SIG-M5 (cell line): ENCODE data around the gene ORAI3.

Experiments used
- DNase-seq: peaks from one replicate; lab custom pipeline; 2025; lab: John Stamatoyannopoulos, UW

The ORAI3 gene

GRCh38 chr16:30947859-30948666 is 805 bp upstream of the ORAI3 start:
- DNase-seq: no peak

- DNase-seq: no peak
These were observed 1.0 kb downstream of the ORAI3 start for GRCh38 chr16:30949650-30950515.

GRCh38 chr16:30950516-30951065 is 1.7 kb downstream of the ORAI3 start:
- no peak for DNase-seq

GRCh38 chr16:30951193-30951592 is 2.3 kb downstream of the ORAI3 start:
- DNase-seq: no peak

GRCh38 chr16:30951750-30952149 is 2.9 kb downstream of the ORAI3 start:
- DNase-seq: no peak

- no peak for DNase-seq
These were observed 4.2 kb downstream of the ORAI3 start for GRCh38 chr16:30953111-30953510.

GRCh38 chr16:30953511-30954124 is 4.8 kb downstream of the ORAI3 start:
- DNase-seq: peak; percentile 24

- DNase-seq: no peak
These were observed 6.1 kb downstream of the ORAI3 start for GRCh38 chr16:30954993-30955392.

GRCh38 chr16:30956601-30957455 is 8.0 kb downstream of the ORAI3 start:
- no peak for DNase-seq

GRCh38 chr16:30957456-30958174 is 8.7 kb downstream of the ORAI3 start, which contains the start of gene SETD1A:
Gene SETD1A (plus strand): TSS chr16:30957754. CDS start chr16:30958732, 978 bp downstream.
- peak; percentile 63 for DNase-seq

- no peak for DNase-seq
These were observed 9.6 kb downstream of the ORAI3 start for GRCh38 chr16:30958175-30959079.

- no peak for DNase-seq
These were observed 12.5 kb downstream of the ORAI3 start for GRCh38 chr16:30961384-30961783.

GRCh38 chr16:30963925-30964511 is 15.2 kb downstream of the ORAI3 start:
- no peak for DNase-seq

GRCh38 chr16:30964574-30965226 is 15.8 kb downstream of the ORAI3 start:
- no peak for DNase-seq

GRCh38 chr16:30965436-30965835 is 16.6 kb downstream of the ORAI3 start:
- no peak for DNase-seq

GRCh38 chr16:30966033-30966619 is 17.3 kb downstream of the ORAI3 start:
- DNase-seq: no peak

- no peak for DNase-seq
These were observed 18.9 kb downstream of the ORAI3 start for GRCh38 chr16:30967795-30968194.

- DNase-seq: no peak
These were observed 20.5 kb downstream of the ORAI3 start for GRCh38 chr16:30969246-30969842.
